ENCODE measurements around the gene SLC22A17. TPM values are rescaled to one million over a fixed set of nuclear protein-coding genes. Genes with fewer than 3 reads are reported as not detected.
"Not testable (repeated sequence)": the region's sequence is repeated elsewhere in the genome, so short reads cannot be mapped to it uniquely, and the experiment has no call there.

SLC22A17 gene
- total RNA-seq, 1 donor from 2014 or later, result 29.3 TPM

- DNase-seq (ENCODE audit: low read depth), result peak; percentile 47
- Mint-ChIP-seq H3K36me3 (ENCODE audit: low read depth, unreplicated experiment) (peaks cover 6% of the 10 kb centered on the region), H3K27me3 (ENCODE audit: low read depth, unreplicated experiment) (peaks cover 7% of the 10 kb centered on the region), H3K9me3 (ENCODE audit: unreplicated experiment) (no peaks in the 10 kb centered on the region), H3K4me3 (ENCODE audit: unreplicated experiment) (no peak overlapping the region), H3K27ac (ENCODE audit: unreplicated experiment) (no peak overlapping the region), H3K4me1 (ENCODE audit: low read depth, unreplicated experiment) (peaks cover 8% of the 10 kb centered on the region)
- Histone ChIP-seq H2AFZ (ENCODE audit: low read depth, low read length) (no peak overlapping the region), H3K4me3 (ENCODE audit: insufficient read depth, low read depth, low read length) (no peak overlapping the region), H3K79me2 (ENCODE audit: insufficient read depth, low read length) (peaks cover 18% of the 10 kb centered on the region), H3K9ac (ENCODE audit: low read length) (no peak overlapping the region), H3K27me3 (ENCODE audit: insufficient read depth, low read length) (no peaks in the 10 kb centered on the region), H3K9me3 (ENCODE audit: insufficient read depth, low read depth, low read length) (no peaks in the 10 kb centered on the region), H3K27ac (ENCODE audit: low read depth, low read length) (no peak overlapping the region), H4K20me1 (ENCODE audit: insufficient read depth, low read length) (peaks cover 27% of the 10 kb centered on the region), H3K36me3 (ENCODE audit: insufficient read depth, low read length) (peaks cover 19% of the 10 kb centered on the region), H3K4me2 (ENCODE audit: low read length) (no peak overlapping the region), H3K4me1 (ENCODE audit: insufficient read depth, low read length) (peaks cover 2% of the 10 kb centered on the region)
- FAIRE-seq, result no peak
- no peak for TF ChIP-seq EZH2 (IDR thresholded peaks at IDR 0.05; ENCODE audit: insufficient read depth, low read length)
- TF ChIP-seq CTCF (IDR thresholded peaks at IDR 0.05; ENCODE audit: insufficient read depth, low read depth, low read length), result peak; percentile 93
Observed at GRCh38 chr14:23327947-23328744, 24.5 kb downstream of the SLC22A17 start.

GRCh38 chr14:23326491-23327332 is 26.0 kb downstream of the SLC22A17 start:
- H3K27me3 Mint-ChIP-seq (ENCODE audit: low read depth, unreplicated experiment), result peaks cover 7% of the 10 kb centered on the region

GRCh38 chr14:23325746-23326145 is 26.9 kb downstream of the SLC22A17 start:
- FAIRE-seq, result not testable (repeated sequence)

More at GRCh38 chr14:23326491-23327332, 26.0 kb downstream of the SLC22A17 start:
- peaks cover 11% of the 10 kb centered on the region for H3K4me1 Mint-ChIP-seq (ENCODE audit: low read depth, unreplicated experiment)
- Histone ChIP-seq H3K79me2 (ENCODE audit: insufficient read depth, low read length) (peaks cover 33% of the 10 kb centered on the region), H3K4me3 (ENCODE audit: insufficient read depth, low read depth, low read length) (no peak overlapping the region), H3K9ac (ENCODE audit: low read length) (no peak overlapping the region), H2AFZ (ENCODE audit: low read depth, low read length) (no peak overlapping the region), H4K20me1 (ENCODE audit: insufficient read depth, low read length) (peaks cover 40% of the 10 kb centered on the region), H3K36me3 (ENCODE audit: insufficient read depth, low read length) (peaks cover 20% of the 10 kb centered on the region), H3K4me1 (ENCODE audit: insufficient read depth, low read length) (peaks cover 7% of the 10 kb centered on the region), H3K27me3 (ENCODE audit: insufficient read depth, low read length) (no peaks in the 10 kb centered on the region), H3K27ac (ENCODE audit: low read depth, low read length) (no peak overlapping the region), H3K4me2 (ENCODE audit: low read length) (no peak overlapping the region), H3K9me3 (ENCODE audit: insufficient read depth, low read depth, low read length) (no peaks in the 10 kb centered on the region)
- no peaks in the 10 kb centered on the region for H3K9me3 Mint-ChIP-seq (ENCODE audit: unreplicated experiment)
- FAIRE-seq, result no peak
- peak overlapping the region; percentile 47 for H3K4me3 Mint-ChIP-seq (ENCODE audit: unreplicated experiment)
- TF ChIP-seq EZH2 (IDR thresholded peaks at IDR 0.05; ENCODE audit: insufficient read depth, low read length), result no peak
- TF ChIP-seq CTCF (IDR thresholded peaks at IDR 0.05; ENCODE audit: insufficient read depth, low read depth, low read length), result no peak
- no peak for DNase-seq (ENCODE audit: low read depth)
- peaks cover 6% of the 10 kb centered on the region for H3K36me3 Mint-ChIP-seq (ENCODE audit: low read depth, unreplicated experiment)
- no peak overlapping the region for H3K27ac Mint-ChIP-seq (ENCODE audit: unreplicated experiment)

More at GRCh38 chr14:23325746-23326145, 26.9 kb downstream of the SLC22A17 start:
- H3K27me3 ChIP-seq (ENCODE audit: insufficient read depth, low read length); DNase-seq (ENCODE audit: low read depth); H3K9me3 ChIP-seq (ENCODE audit: insufficient read depth, low read depth, low read length); H3K9me3 Mint-ChIP-seq (ENCODE audit: unreplicated experiment); H3K27ac Mint-ChIP-seq (ENCODE audit: unreplicated experiment); H3K27me3 Mint-ChIP-seq (ENCODE audit: low read depth, unreplicated experiment); H3K36me3 Mint-ChIP-seq (ENCODE audit: low read depth, unreplicated experiment); H2AFZ ChIP-seq (ENCODE audit: low read depth, low read length); H3K4me3 ChIP-seq (ENCODE audit: insufficient read depth, low read depth, low read length); H3K4me2 ChIP-seq (ENCODE audit: low read length); H3K4me1 ChIP-seq (ENCODE audit: insufficient read depth, low read length); H3K27ac ChIP-seq (ENCODE audit: low read depth, low read length); H3K9ac ChIP-seq (ENCODE audit: low read length): not testable (repeated sequence)
- Histone ChIP-seq H4K20me1 (ENCODE audit: insufficient read depth, low read length) (peaks cover 40% of the 10 kb centered on the region), H3K36me3 (ENCODE audit: insufficient read depth, low read length) (peaks cover 20% of the 10 kb centered on the region), H3K79me2 (ENCODE audit: insufficient read depth, low read length) (peaks cover 33% of the 10 kb centered on the region)
- Mint-ChIP-seq H3K4me1 (ENCODE audit: low read depth, unreplicated experiment) (peaks cover 11% of the 10 kb centered on the region), H3K4me3 (ENCODE audit: unreplicated experiment) (peak overlapping the region; percentile 64)

Measured in astrocyte (in vitro differentiated cells and primary cell).